ENCODE results near the gene RBP5. TPM values are rescaled to one million over a fixed set of nuclear protein-coding genes. Genes with fewer than 3 reads are reported as not detected.

The RBP5 gene
- total RNA-seq, 1 donor from 2014 or later = not detected

- FAIRE-seq (no peak), DNase-seq (ENCODE audit: low spot score in 2 of 2) (no peak)
Measured at GRCh38 chr12:7106082-7106481, 22.6 kb downstream of the RBP5 start.

GRCh38 chr12:7103837-7104584 lies 24.7 kb downstream of the RBP5 start:
- FAIRE-seq (no peak), DNase-seq (ENCODE audit: low spot score in 2 of 2) (no peak)

GRCh38 chr12:7102582-7102981 lies 26.1 kb downstream of the RBP5 start:
- DNase-seq (ENCODE audit: low spot score in 2 of 2) = no peak
- no peak for FAIRE-seq

GRCh38 chr12:7101694-7102131 lies 27.0 kb downstream of the RBP5 start:
- DNase-seq (ENCODE audit: low spot score in 2 of 2) (no peak), FAIRE-seq (no peak)

GRCh38 chr12:7101047-7101693 lies 27.5 kb downstream of the RBP5 start:
- FAIRE-seq (no peak), DNase-seq (ENCODE audit: low spot score in 2 of 2) (no peak)

GRCh38 chr12:7100239-7100638 lies 28.4 kb downstream of the RBP5 start:
- DNase-seq (ENCODE audit: low spot score in 2 of 2) (no peak), FAIRE-seq (no peak)

GRCh38 chr12:7099290-7099996 lies 29.2 kb downstream of the RBP5 start:
- FAIRE-seq = no peak

GRCh38 chr12:7096979-7097378 lies 31.7 kb downstream of the RBP5 start:
- FAIRE-seq = no peak
- DNase-seq (ENCODE audit: low spot score in 2 of 2) = no peak

More at GRCh38 chr12:7099290-7099996, 29.2 kb downstream of the RBP5 start:
- no peak for DNase-seq (ENCODE audit: low spot score in 2 of 2)

GRCh38 chr12:7096006-7096932 lies 32.4 kb downstream of the RBP5 start:
- FAIRE-seq (no peak), DNase-seq (ENCODE audit: low spot score in 2 of 2) (no peak)

- DNase-seq (ENCODE audit: low spot score in 2 of 2) = no peak
- no peak for FAIRE-seq
Measured at GRCh38 chr12:7093892-7094291, 34.8 kb downstream of the RBP5 start.

- FAIRE-seq (no peak), DNase-seq (ENCODE audit: low spot score in 2 of 2) (no peak)
Measured at GRCh38 chr12:7093486-7093885, 35.2 kb downstream of the RBP5 start.

GRCh38 chr12:7092986-7093460 lies 35.7 kb downstream of the RBP5 start:
- FAIRE-seq = no peak
- DNase-seq (ENCODE audit: low spot score in 2 of 2) = no peak

- DNase-seq (ENCODE audit: low spot score in 2 of 2) (peak; percentile 45 to 74), FAIRE-seq (no peak)
Measured at GRCh38 chr12:7092229-7092985, 36.3 kb downstream of the RBP5 start, which contains the start of gene C1R. TSS of gene C1R (minus strand) at chr12:7092445. CDS start at chr12:7092388, 57 bp downstream.

- no peak for FAIRE-seq
- DNase-seq (ENCODE audit: low spot score in 2 of 2) = no peak
Measured at GRCh38 chr12:7091660-7092228, 36.9 kb downstream of the RBP5 start.

GRCh38 chr12:7091171-7091570 lies 37.5 kb downstream of the RBP5 start:
- no peak for DNase-seq (ENCODE audit: low spot score in 2 of 2)
- FAIRE-seq = no peak

- FAIRE-seq (no peak), DNase-seq (ENCODE audit: low spot score in 2 of 2) (no peak)
Measured at GRCh38 chr12:7090222-7090998, 38.3 kb downstream of the RBP5 start.

- FAIRE-seq = no peak
- DNase-seq (ENCODE audit: low spot score in 2 of 2) = no peak
Measured at GRCh38 chr12:7089196-7089871, 39.4 kb downstream of the RBP5 start.

- DNase-seq (ENCODE audit: low spot score in 2 of 2) = no peak
- FAIRE-seq = no peak
Measured at GRCh38 chr12:7083125-7083524, 45.6 kb downstream of the RBP5 start.
